Measurements from ENCODE around the gene DEFB119. TPM values are rescaled to one million over a fixed set of nuclear protein-coding genes. Genes with fewer than 3 reads are reported as not detected.

Gene DEFB119, protein sequence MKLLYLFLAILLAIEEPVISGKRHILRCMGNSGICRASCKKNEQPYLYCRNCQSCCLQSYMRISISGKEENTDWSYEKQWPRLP
- not detected for total RNA-seq

GRCh38 chr20:31390490-31390889 lies at the start of gene DEFB119:
DEFB119 (minus strand) TSS chr20:31390590; CDS start chr20:31390483, 107 bp downstream.

GRCh38 chr20:31406115-31406514 lies 15.7 kb upstream of the DEFB119 start, which contains the start of gene DEFB121:
DEFB121 (minus strand) TSS chr20:31406215; CDS start chr20:31406152, 63 bp downstream.

GRCh38 chr20:31368301-31368700 lies 22.1 kb downstream of the DEFB119 start, which contains the start of gene DEFB118:
DEFB118 (plus strand) TSS chr20:31368601; CDS start chr20:31368651, 50 bp downstream.

Small RNAs within 50 kb of the gene (small RNA-seq; reads per million reads assigned to genes)
- not detected for gene DEFB117
- gene RF00561: not detected
- gene RNA5SP480: not detected

Other genes starting within 250 kb of the DEFB119 start
- not detected for gene DEFB115, start 132.9 kb downstream of the DEFB119 start, total RNA-seq
- not detected for gene DEFB116, start 82.0 kb downstream of the DEFB119 start, total RNA-seq
- not detected for gene DEFB118, start 22.0 kb downstream of the DEFB119 start, total RNA-seq
- gene DEFB121, start 15.6 kb upstream of the DEFB119 start, total RNA-seq: not detected
- not detected for gene DEFB123, start 50.0 kb upstream of the DEFB119 start, total RNA-seq
- not detected for gene DEFB124, start 84.5 kb upstream of the DEFB119 start, total RNA-seq
- 0.23 TPM for gene REM1, start 84.7 kb upstream of the DEFB119 start, total RNA-seq
- 45.2 TPM for gene HM13, start 123.9 kb upstream of the DEFB119 start, total RNA-seq
- gene ID1, start 214.7 kb upstream of the DEFB119 start, total RNA-seq: 87.7 TPM
- gene COX4I2, start 247.3 kb upstream of the DEFB119 start, total RNA-seq: not detected